ENCODE measurements around the gene DHRS4L2.
"Not testable (repeated sequence)": the region's sequence is repeated elsewhere in the genome, so short reads cannot be mapped to it uniquely, and the experiment has no call there.

The DHRS4L2 gene

DNA sequence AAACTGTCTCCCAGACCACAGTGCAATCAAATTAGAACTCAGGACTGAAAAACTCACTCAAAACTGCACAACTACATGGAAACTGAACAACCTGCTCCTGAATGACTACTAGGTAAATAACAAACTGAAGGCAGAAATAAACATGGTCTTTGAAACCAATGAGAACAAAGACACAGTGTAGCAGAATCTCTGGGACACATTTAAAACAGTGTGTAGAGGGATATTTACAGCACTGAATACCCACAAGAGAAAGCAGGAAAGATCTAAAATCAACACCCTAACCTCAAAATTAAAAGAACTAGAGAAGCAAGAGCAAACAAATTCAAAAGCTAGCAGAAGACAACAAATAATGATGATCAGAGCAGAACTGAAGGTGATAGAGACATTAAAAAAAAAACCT is 14.7 kb upstream of the DHRS4L2 start:
- not testable (repeated sequence) for DNase-seq

DNA sequence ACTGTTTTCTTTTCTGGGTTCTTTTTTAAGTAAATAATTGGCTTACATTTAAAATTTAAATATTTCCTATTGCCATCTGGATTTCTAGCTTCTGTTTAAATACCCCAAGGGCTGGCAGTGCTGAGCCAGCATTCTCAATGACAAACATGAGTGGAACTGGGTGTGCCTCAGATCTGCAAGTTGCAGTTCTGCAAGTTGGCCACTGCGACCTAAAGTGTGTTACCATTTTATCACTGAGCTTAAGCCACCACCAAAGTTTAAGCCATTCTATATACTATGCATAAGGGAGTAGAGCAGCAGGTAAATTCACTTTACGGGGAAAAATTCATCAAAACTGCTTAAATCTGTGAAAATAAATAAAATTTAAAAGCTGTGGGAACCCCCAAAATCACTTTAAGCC is 11.5 kb upstream of the DHRS4L2 start:
- DNase-seq: not testable (repeated sequence)

DNA sequence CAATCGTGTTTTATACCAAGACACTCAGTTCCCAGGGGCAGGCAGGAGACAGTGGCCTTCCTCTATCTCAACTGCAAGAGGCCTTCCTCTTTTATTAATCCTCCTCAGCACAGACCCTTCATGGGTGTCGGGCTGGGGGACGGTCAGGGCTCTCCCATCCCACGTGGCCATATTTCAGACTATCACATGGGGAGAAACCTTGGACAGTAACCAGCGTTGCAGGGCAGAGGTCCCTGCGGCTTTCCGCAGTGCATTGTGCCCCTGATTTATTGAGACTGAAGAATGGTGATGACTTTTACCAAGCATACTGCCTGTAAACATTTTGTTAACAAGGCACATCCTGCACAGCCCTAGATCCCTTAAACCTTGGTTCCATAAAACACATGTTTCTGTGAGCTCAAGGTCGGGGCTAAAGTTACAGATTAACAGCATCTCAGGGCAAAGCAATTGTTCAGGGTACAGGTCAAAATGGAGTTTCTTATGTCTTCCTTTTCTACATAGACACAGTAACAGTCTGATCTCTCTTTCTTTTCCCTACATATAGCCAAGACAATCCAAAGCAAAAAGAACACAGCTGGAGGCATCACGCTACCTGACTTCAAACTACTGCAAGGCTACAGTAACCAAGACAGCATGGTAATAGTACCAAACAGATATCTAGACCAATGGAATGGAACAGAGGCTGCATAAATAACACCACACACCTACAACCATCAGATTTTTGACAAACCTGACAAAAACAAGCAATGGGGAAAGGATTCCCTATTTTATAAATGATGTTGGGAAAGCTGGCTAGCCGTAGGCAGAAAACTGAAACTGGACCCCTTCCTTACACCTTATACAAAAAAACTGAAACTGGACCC is 6.5 kb upstream of the DHRS4L2 start:
- not testable (repeated sequence) for DNase-seq

DNA sequence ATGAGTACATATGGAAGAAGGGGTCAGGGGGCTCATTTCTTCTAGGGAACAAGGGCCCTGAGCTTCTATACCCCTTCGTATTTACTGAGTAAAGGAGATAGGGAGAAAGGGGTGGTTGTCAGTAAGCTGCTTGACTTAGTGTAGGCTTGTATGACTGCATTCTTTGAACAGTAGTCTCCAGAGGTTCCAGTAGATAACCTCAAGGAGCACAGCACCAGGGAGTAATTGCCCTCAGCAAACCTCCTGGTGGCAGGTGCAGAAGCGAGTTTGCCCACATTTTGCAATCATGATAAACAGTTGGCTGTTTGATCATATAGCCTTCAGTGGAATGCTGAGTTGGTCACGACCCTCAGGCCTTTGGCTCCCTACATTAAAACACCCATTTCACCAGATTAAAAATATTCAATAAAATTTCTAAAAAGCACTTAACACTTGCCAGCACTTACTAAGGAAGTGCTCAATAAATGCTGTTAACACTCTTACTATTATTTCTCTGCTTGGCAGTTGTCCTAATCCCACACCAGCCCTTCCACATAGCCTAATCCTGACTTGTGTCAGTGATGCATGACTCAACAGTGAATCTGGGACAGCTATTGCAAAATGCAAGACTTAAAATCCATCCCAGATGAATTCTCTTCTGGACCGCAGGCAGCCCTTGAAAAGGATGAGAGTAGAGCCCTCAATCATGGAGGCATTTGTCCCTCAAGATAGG is 3.7 kb upstream of the DHRS4L2 start:
- DNase-seq: no peak

DNA sequence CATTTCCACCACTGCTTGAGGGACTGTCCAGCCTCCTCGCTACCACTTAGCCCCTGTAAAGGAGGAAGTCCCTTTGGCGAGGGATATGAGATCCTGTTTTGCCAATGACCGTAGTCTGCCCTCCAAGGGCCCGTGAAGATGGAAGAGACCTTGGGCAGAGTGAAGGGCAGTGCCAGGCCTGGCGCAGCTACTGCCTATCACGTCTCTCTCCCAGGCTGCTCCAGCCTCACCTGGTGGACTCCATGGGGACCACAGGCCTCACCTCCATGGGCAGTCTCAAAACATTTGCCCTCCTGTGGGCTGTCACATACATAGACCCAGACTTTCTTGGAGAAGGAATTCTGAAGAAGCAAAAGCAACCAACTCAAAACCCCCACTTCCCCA is 514 bp upstream of the DHRS4L2 start:
- not testable (repeated sequence) for DNase-seq

DNA sequence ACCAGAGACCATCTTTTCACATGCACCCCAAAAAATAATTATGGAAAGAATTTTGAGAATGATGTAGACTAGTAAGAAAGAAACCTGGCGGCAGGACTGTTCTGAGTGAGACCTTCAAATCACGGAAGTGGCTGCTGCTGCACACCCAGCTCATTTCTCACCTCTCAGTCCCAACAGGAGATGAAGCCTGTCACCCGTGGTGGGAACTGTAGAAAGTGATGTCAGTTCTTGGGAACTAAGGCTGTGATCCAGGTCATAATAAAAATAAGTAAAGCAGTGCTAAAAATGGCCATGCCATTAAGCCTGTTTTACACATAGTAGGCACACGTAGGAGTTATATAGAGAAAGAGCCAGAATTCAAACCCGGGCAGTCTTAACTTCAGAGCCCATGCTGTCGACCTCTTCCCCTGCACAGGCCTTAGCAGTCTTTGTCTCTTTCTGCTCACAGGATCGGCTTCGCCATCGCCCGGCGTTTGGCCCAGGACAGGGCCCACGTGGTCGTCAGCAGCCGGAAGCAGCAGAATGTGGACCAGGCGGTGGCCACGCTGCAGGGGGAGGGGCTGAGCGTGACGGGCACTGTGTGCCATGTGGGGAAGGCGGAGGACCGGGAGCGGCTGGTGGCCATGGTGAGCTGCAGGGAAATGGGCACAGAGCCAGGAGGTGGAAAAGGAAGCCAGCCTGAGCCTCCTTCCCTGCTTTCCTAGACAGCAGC is 1.2 kb downstream of the DHRS4L2 start:
- not testable (repeated sequence) for DNase-seq

DNA sequence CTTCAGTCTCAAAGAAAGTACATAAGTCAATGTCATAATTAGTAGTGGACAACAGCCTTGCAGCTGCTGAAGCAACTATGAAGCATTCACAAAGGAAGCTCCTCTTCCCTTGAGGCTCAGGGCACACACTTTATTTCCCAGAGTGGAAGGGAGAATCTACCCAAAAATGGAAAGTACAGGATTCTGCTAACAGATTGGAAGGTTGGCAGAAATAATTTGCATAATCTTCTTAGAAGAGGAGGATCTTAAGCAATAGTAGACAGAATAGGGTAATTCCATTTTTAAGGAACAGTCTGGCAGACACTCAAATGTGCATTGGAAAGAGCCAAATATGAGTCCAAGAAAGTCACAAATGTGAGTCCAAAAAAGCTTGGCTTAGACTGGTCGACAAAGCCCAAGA is 2.2 kb downstream of the DHRS4L2 start:
- DNase-seq: not testable (repeated sequence)

DNA sequence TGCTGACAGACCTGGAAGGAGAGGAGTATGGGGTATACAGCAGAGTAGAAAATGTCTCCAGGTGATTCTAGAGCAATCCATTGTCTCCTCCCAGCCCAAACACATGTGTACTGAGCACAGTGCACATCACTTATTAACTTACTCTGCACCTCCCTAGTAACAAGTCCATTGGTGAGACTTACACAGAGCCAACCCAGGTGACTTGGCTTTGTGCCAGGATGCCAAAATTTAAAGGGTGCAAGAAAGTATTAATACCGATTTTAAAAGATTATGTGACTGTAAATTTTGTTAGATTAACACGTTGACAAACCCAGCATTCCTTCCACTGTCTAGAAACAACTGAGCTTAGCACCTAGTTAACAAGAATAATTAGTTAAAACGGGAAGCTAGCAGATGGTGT is 4.3 kb downstream of the DHRS4L2 start:
- not testable (repeated sequence) for DNase-seq

DNA sequence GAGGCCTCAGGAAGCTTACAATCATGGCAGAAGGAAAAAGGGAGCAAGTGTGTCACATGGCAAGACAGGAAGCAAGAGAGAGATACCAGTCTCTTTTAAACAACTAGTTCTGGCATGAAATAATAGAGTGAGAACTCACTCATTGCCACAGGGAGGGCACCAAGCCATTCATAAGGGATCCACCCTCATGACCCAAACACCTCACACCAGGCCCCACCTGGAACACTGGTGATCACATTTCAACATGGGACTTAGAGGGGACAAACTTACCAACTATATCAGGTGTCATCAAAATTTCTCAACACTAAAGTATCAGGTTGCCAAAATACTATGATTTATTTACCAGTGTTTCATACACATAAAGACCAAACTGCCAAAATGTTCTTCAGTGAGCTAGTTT is 7.3 kb downstream of the DHRS4L2 start:
- DNase-seq: not testable (repeated sequence)

DNA sequence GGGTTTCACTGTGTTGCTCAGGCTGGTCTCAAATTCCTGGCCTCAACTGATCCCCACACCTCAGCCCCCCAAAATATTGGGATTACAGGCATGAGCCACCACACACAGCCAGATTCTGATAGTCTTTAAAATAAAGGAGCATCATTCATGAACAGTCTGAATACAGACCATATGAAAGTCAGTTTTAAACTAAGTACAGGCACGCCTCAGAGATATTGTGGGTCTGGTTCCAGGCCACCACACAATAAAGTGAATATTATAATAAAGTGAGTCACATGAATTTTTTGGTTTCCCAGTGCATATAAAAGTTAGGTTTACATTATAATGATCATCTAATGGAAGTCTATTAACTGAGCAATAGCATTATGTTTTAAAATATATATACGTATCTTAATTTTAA is 8.1 kb downstream of the DHRS4L2 start:
- DNase-seq: not testable (repeated sequence)

DNA sequence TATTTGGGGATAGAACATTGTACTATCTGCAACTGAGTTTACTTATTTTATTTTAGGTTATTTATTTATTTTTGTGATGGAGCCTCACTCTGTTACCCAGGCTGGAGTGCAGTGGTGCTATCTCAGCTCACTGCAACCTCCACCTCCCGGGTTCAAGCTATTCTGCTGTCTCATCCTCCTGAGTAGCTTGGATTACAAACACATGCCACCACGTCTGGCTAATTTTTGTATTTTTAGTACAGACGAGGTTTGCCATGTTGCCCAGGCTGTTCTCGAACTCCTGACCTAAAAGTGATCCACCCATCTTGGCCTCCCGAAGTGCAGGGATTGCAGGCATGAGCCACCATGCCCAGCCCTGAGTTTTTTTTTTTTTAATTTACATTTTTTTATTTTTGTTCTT is 10.9 kb downstream of the DHRS4L2 start:
- DNase-seq: not testable (repeated sequence)

DNA sequence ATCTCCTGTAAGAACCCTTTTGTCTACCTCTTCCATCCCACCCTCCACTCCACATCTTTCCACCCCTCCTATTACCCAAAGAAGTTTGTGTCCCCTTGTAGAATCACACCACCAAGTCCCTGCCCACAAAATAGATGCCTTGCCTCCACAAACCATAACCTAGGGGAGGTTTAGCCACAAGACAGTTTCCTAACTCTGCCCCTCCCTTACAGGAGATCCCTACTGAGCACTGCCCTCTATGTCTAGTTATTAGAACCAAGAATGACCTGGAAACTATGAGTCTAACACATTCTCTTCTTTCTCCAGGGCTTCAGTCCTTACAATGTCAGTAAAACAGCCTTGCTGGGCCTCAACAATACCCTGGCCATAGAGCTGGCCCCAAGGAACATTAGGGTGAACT is 12.3 kb downstream of the DHRS4L2 start:
- not testable (repeated sequence) for DNase-seq

DNA sequence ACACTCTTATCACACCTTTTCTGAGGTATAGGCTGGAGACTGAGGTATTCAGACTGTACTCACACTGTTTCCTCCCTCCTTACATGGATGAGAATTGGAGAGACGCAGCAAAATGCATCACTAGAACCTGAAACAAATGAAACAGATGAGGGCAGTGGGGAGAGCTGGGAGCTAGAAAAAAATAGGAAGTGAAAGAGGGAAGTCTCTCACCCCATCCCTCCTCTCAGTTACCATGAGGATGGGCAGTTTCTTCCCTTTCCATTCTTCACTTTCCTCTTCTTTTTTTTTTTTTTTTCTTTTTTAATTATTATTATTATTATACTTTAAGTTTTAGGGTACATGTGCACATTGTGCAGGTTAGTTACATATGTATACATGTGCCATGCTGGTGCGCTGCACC is 12.9 kb downstream of the DHRS4L2 start:
- DNase-seq: not testable (repeated sequence)

DNA sequence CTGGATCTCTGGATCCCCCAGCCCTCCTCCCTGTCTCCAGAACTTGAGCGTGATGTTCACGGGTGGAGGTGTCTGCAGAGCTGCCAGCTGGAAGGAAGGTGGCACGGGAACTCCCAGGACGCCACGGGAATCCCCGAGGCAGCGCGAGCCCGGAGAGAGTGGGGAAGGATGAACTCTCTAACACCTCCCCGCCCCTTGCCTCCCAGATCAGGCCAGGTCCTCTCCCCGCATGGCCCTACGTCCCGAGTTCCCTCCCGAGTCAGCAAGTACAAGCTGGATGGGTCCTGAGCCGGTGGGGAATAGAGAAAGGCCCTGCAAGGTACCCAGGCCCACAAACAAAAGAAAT is 17.7 kb downstream of the DHRS4L2 start:
- not testable (repeated sequence) for DNase-seq

DNA sequence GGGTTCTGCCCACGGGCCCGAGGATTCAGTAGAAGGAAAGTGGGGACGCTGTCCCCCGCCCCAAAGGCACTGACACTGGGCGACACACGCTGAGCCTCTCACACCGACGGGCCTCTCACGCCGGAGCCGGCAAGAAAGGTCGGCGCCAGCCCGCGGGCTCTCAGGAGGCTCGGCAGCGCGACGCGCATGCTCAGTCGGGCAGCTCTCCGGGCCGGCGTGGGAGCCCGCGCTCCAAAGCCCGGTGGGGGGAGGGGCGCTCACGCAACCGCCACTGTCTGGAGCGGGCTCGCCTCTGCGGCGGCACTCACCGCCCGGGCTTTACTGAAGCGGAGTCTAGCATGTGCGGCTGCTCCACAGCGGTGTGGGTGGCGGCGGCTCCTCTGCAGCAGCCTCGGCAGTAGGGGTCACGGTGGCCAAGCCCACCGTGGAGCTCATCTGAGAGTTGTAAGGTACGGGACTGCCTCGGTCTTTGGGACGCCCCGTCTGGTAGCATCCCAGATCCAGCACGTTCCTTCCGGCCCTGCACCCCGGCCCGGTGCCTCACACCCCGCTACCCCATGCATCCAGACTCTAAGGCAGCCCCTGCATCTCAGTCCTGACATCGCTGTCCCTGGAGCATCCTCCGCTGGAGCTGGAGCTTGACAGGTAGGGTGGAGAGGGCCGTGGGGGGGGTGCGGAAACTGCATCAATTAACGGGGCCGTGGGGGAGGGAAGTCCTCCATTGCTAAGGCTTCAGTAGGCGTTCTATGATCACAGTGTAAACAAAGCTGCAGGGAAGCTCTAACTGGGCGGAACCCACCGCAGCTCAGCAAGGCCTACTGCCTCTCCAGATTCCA is 18.3 kb downstream of the DHRS4L2 start:
- peak; percentile 55 for DNase-seq

DNA sequence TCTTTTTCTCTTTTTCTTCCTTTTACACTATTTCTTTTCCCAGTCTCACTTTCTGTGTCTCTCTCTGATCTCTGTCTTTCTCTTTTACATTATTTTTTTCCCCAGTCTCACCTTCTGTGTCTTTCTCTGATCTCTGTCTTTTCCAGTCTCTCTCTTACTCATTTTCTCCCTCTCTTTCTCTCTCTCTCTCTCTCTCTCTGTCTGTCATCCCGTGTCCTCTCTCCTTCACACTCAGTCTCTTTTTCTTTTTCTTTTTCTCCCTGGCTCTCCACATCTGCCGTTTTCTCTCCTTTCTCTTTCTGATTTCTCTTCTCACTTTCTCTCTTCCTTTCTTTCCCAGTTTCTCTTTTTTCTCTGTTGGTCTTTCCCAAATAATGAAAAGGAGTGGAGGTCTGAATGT is 22.3 kb downstream of the DHRS4L2 start:
- no peak for DNase-seq

DNA sequence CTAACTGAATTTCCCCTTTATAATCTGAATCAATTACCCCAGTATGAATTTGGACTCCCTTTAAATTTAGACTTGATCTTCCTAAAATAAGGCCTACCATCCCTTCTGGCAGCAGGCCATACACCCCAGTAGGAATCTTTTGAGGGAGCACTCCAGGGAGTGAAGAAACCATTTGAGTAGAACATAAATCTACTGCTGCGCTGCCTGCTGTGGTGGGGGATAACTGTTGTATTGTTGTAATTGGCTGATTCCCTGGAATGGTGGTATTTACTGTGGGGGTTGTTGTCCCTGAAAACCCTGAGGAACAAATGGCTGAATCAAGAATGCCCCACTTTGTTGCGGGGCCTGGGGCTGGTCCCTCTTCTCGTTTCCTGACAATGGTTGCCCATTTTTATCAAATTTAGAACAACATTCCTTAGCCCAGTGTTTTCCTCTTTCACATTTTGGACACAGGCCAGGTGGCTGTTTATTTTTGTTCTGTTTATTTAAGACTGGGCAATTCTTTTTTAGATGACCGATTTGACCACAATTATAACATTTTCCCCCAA is 24.1 kb downstream of the DHRS4L2 start:
- not testable (repeated sequence) for DNase-seq

DNA sequence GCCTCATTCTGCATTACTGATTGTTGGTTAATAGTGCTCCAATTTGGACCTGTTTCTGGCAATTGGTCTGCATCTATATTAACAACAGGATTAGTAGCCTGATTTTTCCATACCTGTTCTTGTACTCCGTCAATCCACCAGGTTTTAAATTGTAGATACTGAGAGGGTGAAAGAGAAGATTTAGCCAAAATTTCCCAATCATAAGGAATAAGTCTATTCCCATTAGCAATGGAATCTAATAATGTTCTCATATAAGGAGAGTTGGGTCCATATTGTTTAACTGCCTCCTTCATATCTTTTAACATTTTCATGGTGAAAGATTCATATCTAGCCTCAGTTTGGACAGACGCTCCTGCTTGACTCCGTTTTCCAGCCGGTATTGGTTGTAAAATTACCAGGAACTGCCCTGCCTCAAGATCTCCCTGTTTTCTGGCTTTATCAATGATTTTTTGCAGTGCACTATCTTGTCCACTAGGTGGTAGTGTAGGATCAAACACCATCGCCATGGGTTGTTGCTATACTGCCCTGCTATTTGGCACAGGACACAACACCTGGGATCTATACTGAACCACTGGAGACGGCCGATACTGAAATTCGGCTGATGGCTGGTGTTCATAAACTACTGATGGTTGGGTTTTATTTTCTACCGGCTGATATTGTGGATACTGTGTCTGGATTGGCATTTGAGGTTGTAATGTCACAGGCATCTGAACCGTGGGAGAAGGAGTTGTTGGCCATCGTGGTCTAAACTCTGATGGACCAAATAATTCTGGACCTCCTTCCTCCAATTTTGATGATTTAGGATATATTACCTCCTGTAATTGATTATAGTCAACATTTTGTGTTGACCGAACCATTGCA is 25.2 kb downstream of the DHRS4L2 start:
- DNase-seq: peak; percentile 20

DNA sequence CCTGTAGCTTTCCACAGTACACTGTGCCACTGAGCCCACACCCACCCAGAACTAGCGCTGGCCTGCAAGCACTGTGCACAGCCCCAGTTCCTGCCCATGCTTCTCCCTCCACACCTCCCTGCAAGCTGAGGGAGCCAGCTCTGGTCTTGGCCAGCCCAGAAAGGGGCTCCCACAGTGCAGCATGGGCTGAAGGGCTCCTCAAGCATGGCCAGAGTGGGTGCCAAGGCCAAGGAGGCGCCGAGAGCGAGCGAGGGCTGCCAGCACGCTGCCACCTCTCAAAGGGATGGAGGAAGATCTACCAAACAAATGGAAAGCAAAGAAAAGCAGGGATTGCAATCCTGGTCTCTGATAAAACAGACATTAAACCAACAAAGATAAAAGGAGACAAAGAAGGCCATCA is 27.0 kb downstream of the DHRS4L2 start:
- not testable (repeated sequence) for DNase-seq

DNA sequence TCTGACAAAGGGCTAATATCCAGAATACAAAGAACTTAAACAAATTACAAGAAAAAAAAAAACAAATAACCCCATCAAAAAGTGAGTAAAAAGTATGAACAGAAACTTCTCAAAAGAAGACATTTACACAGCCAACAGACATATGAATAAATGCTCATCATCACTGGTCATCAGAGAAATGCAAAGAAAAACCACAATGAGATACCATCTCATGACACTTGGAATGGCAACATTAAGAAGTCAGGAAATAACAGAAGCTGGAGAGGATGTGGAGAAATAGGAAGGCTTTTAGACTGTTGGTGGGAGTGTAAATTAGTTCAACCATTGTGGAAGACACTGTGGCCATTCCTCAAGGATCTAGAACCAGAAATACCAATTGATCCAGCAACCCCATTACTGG is 30.2 kb downstream of the DHRS4L2 start:
- DNase-seq: not testable (repeated sequence)

DNA sequence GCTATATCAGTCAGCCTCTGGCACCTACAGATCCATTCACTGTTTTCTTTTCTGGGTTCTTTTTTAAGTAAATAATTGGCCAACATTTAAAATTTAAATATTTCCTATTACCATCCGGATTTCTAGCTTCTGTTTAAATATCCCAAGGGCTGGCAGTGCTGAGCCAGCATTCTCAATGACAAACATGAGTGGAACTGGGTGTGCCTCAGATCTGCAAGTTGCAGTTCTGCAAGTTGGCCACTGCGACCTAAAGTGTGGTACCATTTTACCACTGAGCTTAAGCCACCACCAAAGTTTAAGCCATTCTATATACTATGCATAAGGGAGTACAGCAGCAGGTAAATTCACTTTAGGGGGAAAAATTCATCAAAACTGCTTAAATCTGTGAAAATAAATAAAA is 31.2 kb downstream of the DHRS4L2 start:
- not testable (repeated sequence) for DNase-seq
